Smooth muscle cell (in vitro differentiated cells): ENCODE results near the gene NAGPA. TPM values are rescaled to one million over a fixed set of nuclear protein-coding genes. Genes with fewer than 3 reads are reported as not detected.

Experiments
- polyA plus RNA-seq: library from polyadenylated mRNA; unstranded; fragments of >200 nt; fragmentation: Nextera tagmentation; extraction: Ambion mirVana; gene quantifications from 2 replicates; pipeline ENCODE4 v1.2.1, GENCODE V29; 2016
- total RNA-seq: library from RNA; depleted of rRNA; stranded (reverse); fragments of >200 nt; gene quantifications from 2 replicates; pipeline ENCODE4 v1.2.3, GENCODE V29; 2014

NAGPA gene
- total and polyA plus RNA-seq, 2 experiments from 2014 or later, result 3.8 to 5.4 TPM

Other genes with a start within 250 kb of the NAGPA start
- gene SEPTIN12, start 245.6 kb downstream of the NAGPA start, total RNA-seq, result not detected in 2 replicates
- 0.52 TPM in 1 of 2 replicates, not detected in the other for gene SEPTIN12, start 245.6 kb downstream of the NAGPA start, polyA plus RNA-seq
- gene SMIM22, start 238.6 kb downstream of the NAGPA start, total RNA-seq, result not detected in 2 replicates
- gene SMIM22, start 238.6 kb downstream of the NAGPA start, polyA plus RNA-seq, result 0.29 TPM in 1 of 2 replicates, not detected in the other
- 21.6 and 32.1 TPM in 2 replicates for gene ROGDI, start 231.3 kb downstream of the NAGPA start, total RNA-seq
- 45.6 and 48.7 TPM in 2 replicates for gene ROGDI, start 231.3 kb downstream of the NAGPA start, polyA plus RNA-seq
- gene GLYR1, start 186.6 kb downstream of the NAGPA start, total RNA-seq, result 26.4 and 27.8 TPM in 2 replicates
- 28.9 and 35.1 TPM in 2 replicates for gene GLYR1, start 186.6 kb downstream of the NAGPA start, polyA plus RNA-seq
- gene UBN1, start 186.5 kb downstream of the NAGPA start, total RNA-seq, result 18.8 and 29.7 TPM in 2 replicates
- gene UBN1, start 186.5 kb downstream of the NAGPA start, polyA plus RNA-seq, result 16.2 and 23.4 TPM in 2 replicates
- 4.8 and 7.7 TPM in 2 replicates for gene PPL, start 96.8 kb downstream of the NAGPA start, total RNA-seq
- 3.0 and 10.7 TPM in 2 replicates for gene PPL, start 96.8 kb downstream of the NAGPA start, polyA plus RNA-seq
- not detected in 2 replicates for gene SEC14L5, start 75.6 kb downstream of the NAGPA start, total RNA-seq
- gene SEC14L5, start 75.6 kb downstream of the NAGPA start, polyA plus RNA-seq, result not detected in 2 replicates
- gene C16orf89, start 32.0 kb upstream of the NAGPA start, total RNA-seq, result not detected in 2 replicates
- not detected in 2 replicates for gene C16orf89, start 32.0 kb upstream of the NAGPA start, polyA plus RNA-seq
- gene ALG1, start 37.9 kb upstream of the NAGPA start, total RNA-seq, result 22.2 and 22.6 TPM in 2 replicates
- 30.4 and 32.9 TPM in 2 replicates for gene ALG1, start 37.9 kb upstream of the NAGPA start, polyA plus RNA-seq
- gene EEF2KMT, start 63.9 kb upstream of the NAGPA start, total RNA-seq, result 2.9 and 6.2 TPM in 2 replicates
- 9.9 and 15.0 TPM in 2 replicates for gene EEF2KMT, start 63.9 kb upstream of the NAGPA start, polyA plus RNA-seq